Activated CD8-positive, alpha-beta T cell treated with anti-CD3 and anti-CD28 coated beads, Interleukin-2, amount 10 ng/mL, durations not matched to agents 7 days and 5 days (primary cell): ENCODE measurements around the gene ACIN1. TPM values are rescaled to one million over a fixed set of nuclear protein-coding genes. Genes with fewer than 3 reads are reported as not detected.

ENCODE experiments used
- total RNA-seq, 2 experiments: library from RNA; stranded (reverse); gene quantifications; one replicate each; pipeline ENCODE4 v1.2.3, GENCODE V29; 2021

The ACIN1 gene
- total RNA-seq, 2 experiments from 2014 or later, result 161 to 177 TPM

Other genes starting within 250 kb of the ACIN1 start
- gene LRP10, start 223.4 kb downstream of the ACIN1 start, total RNA-seq, result 10 to 100 TPM; 37.1 to 40.7 TPM
- gene REM2, start 211.9 kb downstream of the ACIN1 start, total RNA-seq, result under 1 TPM; 0.21 to 0.61 TPM
- gene RBM23, start 176.0 kb downstream of the ACIN1 start, total RNA-seq, result 10 to 100 TPM; 77.1 to 81.2 TPM
- 10 to 100 TPM; 55.5 to 64.9 TPM for gene PRMT5, start 165.8 kb downstream of the ACIN1 start, total RNA-seq
- 10 to 100 TPM; 74.7 to 79.1 TPM for gene HAUS4, start 138.0 kb downstream of the ACIN1 start, total RNA-seq
- gene AJUBA, start 112.6 kb downstream of the ACIN1 start, total RNA-seq, result 1 to 10 TPM in 1 of 2 experiments, under 1 TPM in 1; 0.74 to 1.4 TPM
- gene C14orf93, start 85.0 kb downstream of the ACIN1 start, total RNA-seq, result 1 to 10 TPM; 7.8 to 9.0 TPM
- gene PSMB5, start 60.2 kb downstream of the ACIN1 start, total RNA-seq, result 10 to 100 TPM; 64.5 to 74.5 TPM
- gene PSMB11, start 52.9 kb downstream of the ACIN1 start, total RNA-seq, result not detected
- 1 to 10 TPM; 1.6 to 1.8 TPM for gene CDH24, start 37.6 kb downstream of the ACIN1 start, total RNA-seq
- 10 to 100 TPM; 46.0 to 47.0 TPM for gene C14orf119, start 369 bp upstream of the ACIN1 start, total RNA-seq
- not detected for gene CIROP, start 9.9 kb upstream of the ACIN1 start, total RNA-seq
- under 1 TPM; 0.50 to 0.92 TPM for gene CEBPE, start 24.1 kb upstream of the ACIN1 start, total RNA-seq
- gene SLC7A8, start 88.5 kb upstream of the ACIN1 start, total RNA-seq, result under 1 TPM; 0.24 to 0.57 TPM
- not detected for gene RNF212B, start 142.8 kb upstream of the ACIN1 start, total RNA-seq
- 1 to 10 TPM; 7.8 to 9.2 TPM for gene HOMEZ, start 191.0 kb upstream of the ACIN1 start, total RNA-seq
- gene PPP1R3E, start 207.7 kb upstream of the ACIN1 start, total RNA-seq, result 10 to 100 TPM; 22.6 to 28.3 TPM
- gene BCL2L2, start 211.7 kb upstream of the ACIN1 start, total RNA-seq, result 1 to 10 TPM; 2.2 to 2.9 TPM
- 100 to 1,000 TPM; 200 to 210 TPM for gene PABPN1, start 226.3 kb upstream of the ACIN1 start, total RNA-seq